ENCODE data around the gene ITGA3.
"Not testable (repeated sequence)": the region's sequence is repeated elsewhere in the genome, so short reads cannot be mapped to it uniquely, and the experiment has no call there.

Gene ITGA3

DNA sequence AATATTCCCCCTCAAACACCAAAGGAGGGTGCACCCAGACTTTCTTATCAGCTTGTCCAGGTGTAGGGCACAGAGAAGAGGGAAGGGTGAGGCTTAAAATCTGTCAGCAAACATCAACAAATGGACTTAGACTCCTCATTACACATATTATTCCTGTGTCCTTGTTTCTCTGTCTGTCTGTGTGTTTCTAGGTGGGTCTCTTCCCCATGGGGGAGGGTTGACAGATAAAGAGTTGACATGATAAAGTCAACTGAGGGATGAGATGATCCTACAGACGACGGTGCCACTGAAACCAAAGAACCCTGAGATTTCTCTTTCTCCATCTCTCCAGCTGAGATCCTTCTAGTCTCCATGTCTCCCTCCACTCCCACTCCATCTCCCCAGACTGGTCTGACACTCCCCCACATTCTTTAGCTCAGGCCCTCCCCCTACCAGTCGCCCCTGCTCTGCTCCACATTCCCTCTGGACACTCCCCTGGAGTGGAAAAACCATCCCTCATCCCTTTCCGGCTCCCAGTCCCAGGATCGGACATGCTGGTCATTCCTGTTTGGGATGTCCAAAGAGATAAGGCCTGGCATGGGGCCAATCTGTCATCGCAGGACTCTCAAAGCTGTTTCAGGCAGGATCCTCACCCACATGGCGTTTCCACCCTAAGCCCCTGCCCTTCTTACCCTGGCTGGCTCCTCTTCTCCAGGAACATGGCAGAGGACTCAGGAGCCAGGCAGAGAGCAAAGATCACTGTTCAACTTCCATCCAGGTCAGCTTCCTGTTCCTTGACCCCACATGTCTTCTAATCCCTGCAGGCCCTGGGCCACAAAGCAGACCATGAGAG lies 2.9 kb upstream of the ITGA3 start:
- no peak for DNase-seq (ENCODE audit: low spot score)

DNA sequence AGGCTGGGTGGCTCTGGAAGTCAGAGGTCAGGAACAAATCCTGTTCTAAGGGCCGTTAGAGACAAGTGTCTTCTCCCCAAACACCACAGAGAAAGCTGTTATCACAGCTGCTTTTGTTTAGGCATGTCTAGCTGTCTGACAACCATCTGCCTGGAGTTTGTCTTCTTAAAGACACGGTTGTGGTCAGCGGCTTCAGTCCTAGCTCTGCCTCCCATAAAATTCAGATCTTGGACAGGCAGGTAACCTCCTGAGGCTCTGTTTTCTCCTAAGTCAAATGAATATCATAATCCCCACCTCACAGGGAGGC lies 2.3 kb upstream of the ITGA3 start:
- no peak for DNase-seq (ENCODE audit: low spot score)

DNA sequence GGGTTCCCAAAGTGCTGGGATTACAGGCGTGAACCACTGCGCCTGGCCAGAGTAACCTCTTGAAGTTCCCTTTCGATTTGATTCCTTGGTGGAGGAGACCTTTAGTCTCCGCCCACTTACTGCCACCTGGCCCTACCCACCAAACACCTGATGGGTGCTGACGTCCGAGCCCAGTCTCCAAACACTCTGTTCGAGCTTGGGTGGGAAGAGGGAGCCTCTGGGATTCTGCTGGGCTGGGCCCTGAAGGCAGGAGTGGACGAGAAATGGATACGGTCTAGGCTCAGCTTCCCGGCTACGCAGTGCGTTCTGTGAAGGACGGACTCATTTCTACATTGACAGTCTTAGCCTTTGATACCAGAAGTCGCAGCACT lies 870 bp upstream of the ITGA3 start:
- no peak for DNase-seq (ENCODE audit: low spot score)

DNA sequence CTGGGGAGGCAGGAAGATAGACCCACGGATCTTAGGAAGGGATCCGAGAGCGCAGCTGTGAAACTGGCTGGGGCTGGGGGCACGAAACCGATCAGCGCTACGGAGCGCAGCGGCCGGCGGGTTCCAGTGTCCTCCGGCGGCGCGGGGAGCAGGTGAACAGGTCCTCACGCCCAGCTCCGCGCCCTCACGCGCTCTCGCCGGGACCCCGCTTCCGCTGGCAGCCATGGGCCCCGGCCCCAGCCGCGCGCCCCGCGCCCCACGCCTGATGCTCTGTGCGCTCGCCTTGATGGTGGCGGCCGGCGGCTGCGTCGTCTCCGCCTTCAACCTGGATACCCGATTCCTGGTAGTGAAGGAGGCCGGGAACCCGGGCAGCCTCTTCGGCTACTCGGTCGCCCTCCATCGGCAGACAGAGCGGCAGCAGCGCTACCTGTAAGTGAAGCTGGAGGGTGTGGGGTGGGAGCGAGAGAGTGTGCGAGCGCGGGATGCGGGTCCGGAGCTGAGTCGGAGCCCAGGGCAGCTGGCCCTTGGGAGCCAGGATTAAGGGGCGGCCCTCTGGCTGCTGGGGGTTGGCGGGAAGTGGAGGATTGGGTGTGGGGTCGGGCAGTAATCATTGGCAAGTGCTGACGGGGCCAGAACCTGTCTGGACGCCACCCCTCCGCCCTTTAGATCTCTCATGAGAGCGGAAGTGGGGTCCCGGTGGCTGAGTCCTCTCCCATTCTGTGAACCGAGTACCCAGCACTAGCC lies 479 bp downstream of the ITGA3 start:
- no peak for DNase-seq (ENCODE audit: low spot score)

DNA sequence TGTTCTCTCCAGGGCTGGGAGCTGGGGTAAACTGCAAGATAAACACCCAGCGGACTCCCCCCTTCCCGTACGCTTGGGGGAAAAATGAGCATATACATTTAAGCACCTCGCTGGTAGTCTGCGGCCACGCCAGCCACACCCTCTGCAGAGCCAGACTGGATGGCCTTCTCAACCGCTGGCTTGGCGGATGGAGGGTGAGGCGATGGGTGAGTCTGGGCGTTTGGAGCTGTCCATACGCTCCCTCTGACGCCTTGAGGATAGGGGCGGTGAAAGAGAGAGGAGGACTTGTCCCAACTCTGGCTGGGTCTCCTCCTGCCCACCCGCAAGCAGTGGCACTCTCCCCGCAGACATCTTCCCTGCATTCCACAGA lies 1.0 kb downstream of the ITGA3 start:
- DNase-seq (ENCODE audit: low spot score), result no peak

DNA sequence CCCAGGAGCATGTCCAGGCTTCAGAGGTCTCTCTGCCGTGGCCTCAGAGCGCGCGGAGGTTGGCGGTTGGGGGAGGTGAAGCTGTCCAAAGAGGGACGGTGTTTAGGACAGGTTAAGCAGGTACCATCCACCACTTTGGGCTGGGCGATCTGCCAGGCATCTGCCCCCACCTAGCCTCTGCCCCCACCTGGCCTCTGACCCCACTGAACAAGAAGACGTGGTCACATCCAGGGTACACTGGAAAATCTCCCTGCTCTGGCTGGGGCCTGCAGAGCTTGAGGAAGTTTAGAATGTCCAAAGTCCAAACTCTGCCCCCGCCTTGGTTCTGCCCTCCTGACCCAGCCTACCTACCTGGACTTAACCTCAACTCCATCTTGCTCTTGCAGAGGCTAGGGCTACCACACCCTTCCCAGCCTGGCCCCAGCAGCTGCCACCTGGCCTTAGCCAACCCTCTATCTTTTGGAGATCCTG lies 1.6 kb downstream of the ITGA3 start:
- no peak for DNase-seq (ENCODE audit: low spot score)

DNA sequence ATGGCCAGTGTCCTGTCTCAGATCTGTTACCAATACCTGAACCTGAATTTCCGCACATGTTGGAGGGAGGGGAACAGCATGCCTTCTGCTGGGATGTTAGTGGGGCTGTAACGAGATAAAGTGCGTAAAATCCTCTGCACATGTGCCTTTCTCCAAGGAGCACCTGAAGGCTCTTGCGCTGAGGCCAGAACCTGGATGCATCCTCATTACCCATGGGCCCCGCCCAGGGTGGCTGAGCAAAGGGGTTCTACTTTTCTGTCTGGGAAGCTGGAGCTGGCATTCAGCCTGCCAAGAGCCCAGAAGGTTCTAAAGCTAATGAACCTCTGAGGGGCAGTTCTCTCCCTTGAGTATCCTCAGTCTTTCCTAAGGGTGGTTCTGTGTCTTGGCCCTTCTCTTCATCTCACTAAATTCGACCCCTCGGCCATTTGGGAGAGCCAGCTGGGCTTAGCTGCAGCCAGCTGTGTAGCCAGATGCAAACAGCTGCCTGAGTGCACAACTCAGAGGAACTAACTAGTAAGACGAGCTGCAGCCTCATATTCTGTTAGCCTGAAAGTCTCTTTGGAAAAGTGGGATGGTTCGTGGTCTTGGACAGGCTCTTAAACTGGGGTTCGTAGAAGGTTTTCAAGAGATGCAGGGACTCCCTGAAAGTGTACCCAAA lies 2.5 kb downstream of the ITGA3 start:
- DNase-seq (ENCODE audit: low spot score), result no peak

DNA sequence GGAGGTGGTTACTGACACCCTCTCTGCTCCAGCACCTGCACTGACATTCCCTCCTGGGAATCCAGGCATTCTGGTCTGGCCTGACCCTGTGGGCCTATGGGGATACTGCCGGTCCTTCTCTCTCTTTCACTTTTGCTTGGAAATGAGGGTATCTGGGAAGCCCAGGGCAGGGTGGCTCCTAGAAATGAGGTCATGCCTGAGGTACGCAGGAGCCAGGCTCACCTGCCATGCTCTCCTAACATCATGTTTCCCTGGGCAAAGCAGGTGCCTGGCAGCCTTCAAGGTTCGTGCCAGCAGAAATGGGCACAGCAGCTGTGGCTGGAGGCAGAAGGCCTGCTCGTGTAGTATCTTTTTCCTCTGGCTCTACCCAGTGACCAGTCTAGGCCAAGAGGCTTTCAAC lies 3.3 kb downstream of the ITGA3 start:
- no peak for DNase-seq (ENCODE audit: low spot score)

DNA sequence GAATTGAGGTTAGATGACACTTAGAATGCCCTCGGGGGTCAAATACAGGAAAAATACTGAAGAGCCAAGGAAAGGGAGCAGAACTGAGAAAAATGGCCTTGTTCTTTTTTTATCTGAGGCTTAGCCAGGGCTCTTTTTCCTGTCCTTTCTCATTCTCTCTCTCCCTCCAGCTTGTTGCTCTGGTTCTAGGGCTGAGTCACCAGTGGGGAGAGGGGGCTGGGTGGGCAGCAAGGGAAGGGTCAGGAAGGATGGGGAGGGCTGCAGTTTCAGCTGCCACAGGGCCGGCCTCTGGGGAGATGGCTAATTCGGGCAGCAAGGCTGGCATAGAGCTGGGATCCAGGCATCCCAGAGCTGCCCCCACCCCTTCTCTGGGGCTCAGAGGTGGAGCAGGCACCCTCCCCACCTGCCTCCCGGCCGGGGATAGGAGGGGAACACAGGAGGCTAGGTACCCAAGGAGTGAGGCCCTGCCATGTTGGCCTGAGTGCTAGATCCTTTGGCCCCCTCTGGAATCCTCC lies 3.9 kb downstream of the ITGA3 start:
- no peak for DNase-seq (ENCODE audit: low spot score)

DNA sequence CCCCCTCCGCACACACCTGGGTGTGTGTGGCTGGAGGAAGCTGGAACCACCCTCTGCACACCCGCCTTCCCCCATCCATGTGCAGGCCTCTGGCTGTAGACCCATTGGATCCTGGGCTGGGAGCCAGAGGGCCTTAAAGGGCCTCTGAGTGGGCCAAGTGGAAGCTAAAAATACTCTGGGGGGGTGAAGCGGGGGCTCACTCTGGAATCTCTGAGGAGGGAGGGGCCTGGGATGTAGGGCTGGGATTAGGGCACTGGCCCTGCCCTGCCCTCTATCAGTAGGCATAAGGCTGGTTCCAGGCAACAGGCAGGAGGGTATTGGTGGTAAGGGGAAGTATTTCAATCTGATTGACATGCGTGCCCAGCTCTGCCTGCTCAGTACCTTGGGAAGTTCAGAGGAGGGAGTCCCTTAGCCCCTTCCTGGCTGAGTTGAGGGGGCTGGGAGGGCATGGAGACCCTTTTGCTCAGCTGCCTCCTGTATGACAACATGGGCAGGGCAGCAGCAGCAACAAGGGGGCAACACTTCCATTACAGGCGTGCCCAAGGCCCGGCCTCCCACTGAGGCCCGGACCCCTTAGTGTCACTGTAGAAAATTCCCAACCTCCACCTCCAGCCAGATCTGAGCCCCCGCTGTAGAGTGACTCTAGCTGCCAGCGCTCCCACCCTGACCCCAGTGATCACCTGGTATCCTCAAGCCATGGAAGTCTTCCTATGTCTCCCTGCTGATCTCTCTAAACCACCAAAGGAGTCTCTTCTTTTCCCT lies 5.2 kb downstream of the ITGA3 start:
- DNase-seq (ENCODE audit: low spot score), result no peak

DNA sequence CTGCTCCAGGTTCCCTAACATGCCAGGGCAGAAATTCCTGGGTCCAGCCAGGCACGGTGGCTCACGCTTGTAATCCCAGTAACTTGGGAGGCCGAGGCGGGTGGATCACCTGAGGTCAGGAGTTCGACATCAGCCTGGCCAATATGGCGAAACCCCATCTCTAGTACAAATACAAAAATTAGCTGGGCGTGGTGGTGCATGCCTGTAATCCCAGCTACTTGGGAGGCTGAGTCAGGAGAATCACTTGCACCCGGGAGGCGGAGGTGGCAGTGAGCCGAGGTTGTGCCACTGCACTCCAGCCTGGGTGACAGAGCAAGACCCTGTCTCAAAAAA lies 5.8 kb downstream of the ITGA3 start:
- not testable (repeated sequence) for DNase-seq (ENCODE audit: low spot score)

DNA sequence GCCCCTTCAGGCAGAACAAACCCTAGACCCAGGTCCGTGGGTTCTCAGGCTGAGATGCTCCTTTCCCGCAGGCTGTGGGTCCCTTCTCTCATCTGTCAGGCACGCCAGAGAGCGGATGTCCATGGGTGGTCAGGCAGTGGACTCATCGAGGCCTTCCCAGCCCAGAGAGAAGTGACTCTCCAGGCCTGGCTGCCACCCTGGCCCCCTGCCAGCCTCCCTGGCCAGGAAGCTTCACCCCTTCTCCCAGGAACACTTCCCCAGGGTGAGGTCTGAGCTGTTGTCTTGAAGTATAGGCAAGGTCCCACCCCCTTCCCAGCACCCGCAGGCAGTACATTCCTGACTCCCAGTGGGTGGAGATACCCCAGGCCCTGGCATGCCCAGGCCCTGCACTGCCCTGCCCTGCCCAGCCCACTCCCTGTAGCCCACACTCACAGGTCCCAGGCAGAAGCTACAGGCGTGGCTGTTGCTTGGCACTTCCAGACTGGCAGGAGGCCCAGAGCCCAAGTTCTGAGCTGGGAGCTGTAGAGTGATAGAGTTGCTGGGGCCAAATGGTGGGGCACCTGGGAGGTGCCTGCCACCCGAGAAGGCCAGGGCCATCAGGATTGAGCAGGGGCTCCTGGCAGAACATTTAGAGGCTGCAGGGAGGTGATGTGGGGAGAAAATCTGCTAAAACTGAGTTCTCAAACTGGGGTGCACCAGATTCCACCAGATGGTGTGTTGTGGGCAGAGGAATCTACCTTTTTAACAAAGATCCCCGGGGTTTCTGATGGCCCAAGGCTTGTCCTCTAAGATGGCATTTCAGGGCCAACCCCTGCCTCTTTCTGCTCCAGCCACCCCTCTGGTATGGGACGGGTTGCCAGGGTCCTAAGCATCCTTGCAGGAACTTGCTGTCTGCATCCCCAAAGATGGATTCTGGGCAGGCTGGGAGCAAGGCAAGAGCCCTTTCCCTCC lies 6.7 kb downstream of the ITGA3 start:
- DNase-seq (ENCODE audit: low spot score), result no peak

DNA sequence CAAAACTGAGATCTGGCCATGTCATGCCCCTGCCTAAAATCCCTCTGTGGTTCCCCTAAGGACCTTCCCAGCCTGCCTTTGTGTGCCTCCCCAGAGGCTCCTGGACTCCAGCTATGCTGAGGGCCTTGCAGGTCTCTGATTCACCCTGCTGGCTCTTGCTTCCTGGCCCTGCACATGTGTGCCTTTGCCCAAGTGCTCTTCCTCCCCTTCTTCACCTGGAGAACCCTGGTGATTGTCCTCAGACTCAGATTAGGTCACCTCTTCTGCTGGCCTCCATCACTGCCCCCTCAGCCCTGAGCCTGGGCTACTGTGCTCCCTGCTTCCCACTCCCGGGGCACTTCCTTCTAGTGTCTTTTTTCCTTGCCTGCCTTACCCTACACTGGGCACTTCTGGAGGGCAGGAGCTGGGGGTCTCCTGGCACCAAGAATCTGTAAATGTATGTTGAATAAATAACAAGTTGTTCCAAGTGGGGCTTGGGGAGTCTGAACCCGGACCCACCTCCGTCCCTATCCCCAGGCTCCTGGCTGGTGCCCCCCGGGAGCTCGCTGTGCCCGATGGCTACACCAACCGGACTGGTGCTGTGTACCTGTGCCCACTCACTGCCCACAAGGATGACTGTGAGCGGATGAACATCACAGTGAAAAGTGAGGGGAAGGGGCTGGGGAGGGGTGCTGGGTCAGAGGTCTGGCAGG lies 7.8 kb downstream of the ITGA3 start:
- no peak for DNase-seq (ENCODE audit: low spot score)

DNA sequence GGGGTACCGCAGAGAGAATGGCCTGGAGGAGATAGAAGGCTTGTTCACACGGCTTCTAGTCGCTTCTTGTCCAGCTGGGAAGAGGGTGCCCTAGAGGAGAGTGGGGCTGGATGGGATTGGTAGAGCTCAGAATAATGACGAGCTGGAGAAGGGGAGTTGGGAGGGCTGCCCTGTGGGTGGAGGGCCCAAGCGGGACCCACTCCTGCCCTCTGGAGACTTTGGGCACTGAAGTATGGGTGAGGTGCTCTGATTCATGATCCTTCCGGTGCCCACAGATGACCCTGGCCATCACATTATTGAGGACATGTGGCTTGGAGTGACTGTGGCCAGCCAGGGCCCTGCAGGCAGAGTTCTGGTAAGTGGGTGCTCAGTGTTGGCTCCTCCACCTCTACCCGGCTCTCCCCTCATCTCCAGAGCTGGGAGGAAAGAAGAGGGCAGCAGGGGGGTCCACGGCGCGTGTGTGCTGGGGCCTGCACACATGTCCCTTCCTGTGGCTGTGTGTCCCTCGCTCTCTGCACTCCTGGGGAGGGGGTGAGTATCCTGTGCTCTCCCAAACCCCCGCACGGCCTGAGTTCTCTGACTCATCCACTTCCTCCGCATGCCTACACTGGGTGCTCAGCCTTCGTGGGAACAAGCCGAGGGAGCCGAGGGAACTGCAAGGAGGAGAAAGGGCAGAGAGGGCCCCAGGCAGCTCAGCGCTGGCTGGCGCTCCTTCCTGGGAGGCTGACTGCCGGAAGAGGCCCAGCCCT lies 8.5 kb downstream of the ITGA3 start:
- no peak for DNase-seq (ENCODE audit: low spot score)

DNA sequence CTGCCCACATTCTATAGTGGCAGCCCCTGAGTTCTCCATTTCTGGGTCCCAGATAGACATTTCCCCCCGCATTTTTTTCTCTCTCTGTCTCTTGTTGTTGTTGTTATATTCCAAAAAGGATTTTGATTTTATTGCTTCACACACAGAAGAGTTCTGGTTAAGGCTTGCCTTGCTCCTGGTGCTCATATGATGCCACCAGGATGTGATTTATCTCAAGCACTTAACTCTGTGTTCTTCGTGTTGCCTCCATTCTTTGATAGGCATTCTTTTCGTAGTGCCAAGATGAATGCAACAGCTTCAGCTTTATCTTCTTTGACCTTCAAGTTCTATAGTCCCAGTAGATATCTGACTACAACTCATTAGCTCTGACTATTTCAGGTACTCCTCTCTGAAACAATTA lies 9.1 kb downstream of the ITGA3 start:
- no peak for DNase-seq (ENCODE audit: low spot score)

DNA sequence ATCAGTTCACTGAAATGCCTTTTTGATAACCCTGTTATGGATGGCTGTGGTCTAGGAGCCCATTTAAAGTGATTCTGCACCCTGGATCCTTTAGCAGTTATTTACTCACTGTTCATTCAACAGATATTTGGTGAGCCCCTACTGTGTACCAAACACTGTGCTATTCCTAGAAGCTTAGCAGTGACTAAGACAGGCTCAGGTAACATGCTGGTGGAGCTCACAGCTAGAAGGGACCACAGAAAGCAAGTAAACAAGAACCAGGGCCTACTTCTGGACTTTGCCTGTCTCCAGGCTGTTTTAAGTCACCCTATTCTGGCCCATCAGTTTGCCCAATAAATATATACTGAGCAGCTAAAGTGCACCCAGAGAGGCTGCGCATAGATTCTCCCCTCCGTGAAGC lies 11.1 kb downstream of the ITGA3 start:
- no peak for DNase-seq (ENCODE audit: low spot score)

DNA sequence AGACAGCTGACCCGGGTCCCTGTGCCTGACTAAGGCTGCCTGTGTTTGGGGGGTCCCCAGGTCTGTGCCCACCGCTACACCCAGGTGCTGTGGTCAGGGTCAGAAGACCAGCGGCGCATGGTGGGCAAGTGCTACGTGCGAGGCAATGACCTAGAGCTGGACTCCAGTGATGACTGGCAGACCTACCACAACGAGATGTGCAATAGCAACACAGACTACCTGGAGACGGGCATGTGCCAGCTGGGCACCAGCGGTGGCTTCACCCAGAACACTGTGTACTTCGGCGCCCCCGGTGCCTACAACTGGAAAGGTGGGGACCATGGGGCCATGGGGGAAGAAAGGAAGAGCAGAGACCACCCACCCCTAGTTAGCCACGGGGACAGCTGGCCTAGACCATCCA lies 12.1 kb downstream of the ITGA3 start:
- no peak for DNase-seq (ENCODE audit: low spot score)

DNA sequence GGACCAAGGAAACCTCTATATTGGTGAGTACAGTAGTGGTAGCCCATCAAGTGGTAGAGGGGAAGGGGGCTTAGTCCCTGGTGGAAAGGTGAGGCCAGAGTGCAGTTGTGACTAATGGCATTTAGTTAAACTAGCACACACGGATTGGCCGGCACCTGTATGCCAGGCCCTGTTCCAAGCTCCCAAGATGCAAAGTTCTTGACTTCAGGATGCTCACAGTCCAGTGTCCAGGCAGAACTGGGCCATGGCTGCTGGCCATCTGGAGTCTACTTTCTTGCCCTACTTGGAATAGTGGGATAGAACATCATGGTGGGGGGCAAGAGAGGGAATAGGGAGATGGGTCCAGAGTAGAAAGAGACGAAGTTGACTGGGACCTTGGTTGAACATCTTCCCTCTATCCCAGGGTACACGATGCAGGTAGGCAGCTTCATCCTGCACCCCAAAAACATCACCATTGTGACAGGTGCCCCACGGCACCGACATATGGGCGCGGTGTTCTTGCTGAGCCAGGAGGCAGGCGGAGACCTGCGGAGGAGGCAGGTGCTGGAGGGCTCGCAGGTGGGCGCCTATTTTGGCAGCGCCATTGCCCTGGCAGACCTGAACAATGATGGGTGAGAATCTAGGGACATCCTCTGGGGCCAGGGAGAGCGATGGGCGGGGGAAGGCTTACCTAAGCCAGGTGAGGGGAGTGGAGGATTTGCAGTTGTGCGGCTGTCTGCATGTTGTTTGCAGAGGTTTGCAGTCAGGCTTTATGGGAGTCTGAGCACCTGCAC lies 15.2 kb downstream of the ITGA3 start:
- no peak for DNase-seq (ENCODE audit: low spot score)

DNA sequence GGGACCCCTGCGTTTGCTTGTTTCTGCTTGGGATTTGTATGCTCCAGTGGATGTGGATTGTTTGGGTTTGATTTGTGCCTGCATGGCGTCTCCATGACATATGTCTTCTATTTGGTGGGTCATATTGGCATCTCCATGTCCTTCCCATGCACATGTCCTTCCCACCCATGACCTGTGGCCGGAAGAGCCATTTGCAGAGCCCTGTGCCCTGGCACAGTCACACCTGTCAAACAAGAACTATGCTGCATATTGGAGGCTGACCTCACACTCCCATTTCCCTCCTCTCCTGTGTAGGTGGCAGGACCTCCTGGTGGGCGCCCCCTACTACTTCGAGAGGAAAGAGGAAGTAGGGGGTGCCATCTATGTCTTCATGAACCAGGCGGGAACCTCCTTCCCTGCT lies 15.8 kb downstream of the ITGA3 start:
- DNase-seq (ENCODE audit: low spot score), result no peak

Measured in hematopoietic multipotent progenitor cell treated with erythropoietin and hydrocortisone succinate and interleukin-3 and kit ligand, for 17 days (in vitro differentiated cells).